ENCODE results near the gene LMTK2.

- TF ChIP-seq CTCF (IDR thresholded peaks at IDR 0.05) (no peak), EP300 (IDR thresholded peaks at IDR 0.05) (no peak)
Observed at GRCh38 chr7:98229991-98230745, 123.5 kb downstream of the LMTK2 start.
